K562 (cell line): ENCODE data around the gene KMT5C. TPM values are rescaled to one million over a fixed set of nuclear protein-coding genes. Genes with fewer than 3 reads are reported as not detected.

ENCODE experiments used
- CBX3 ChIP-seq, 2 experiments: IDR thresholded peaks; 1 replicate in 1 of 2; 2 replicates in 1 of 2; pipeline ENCODE4 v1.6.1; 2012; ENCODE audit warnings: inconsistent platforms in 2 of 2, low read length in 2 of 2, borderline replicate concordance in 1 of 2, control low read depth in 1 of 2
- CREBBP ChIP-seq: IDR thresholded peaks from one replicate; pipeline ENCODE4 v1.6.1; 2012; ENCODE audit warnings: low read depth, mild to moderate bottlenecking, control low read depth, inconsistent platforms, low read length
- E2F1 ChIP-seq: sonication (generic); formaldehyde crosslinking; IDR thresholded peaks from 2 replicates; pipeline ENCODE4 v1.8.1; 2023; ENCODE audit warnings: mild to moderate bottlenecking, missing genetic modification reagents, moderate library complexity
- EP400 ChIP-seq: fragments of 450-650 bp; IDR thresholded peaks from 2 replicates; pipeline ENCODE4 v1.6.1; 2017; ENCODE audit warnings: antibody characterized with exemption, mild to moderate bottlenecking, moderate library complexity
- FOSL1 ChIP-seq: fragments of 200-800 bp; sonication (Bioruptor generic); conservative IDR thresholded peaks from 2 replicates; pipeline ENCODE4 v1.6.1; 2016; ENCODE audit warnings: missing genetic modification characterization, missing compliant biosample characterization
- MAFF ChIP-seq: IDR thresholded peaks from 2 replicates; pipeline ENCODE4 v1.6.1; 2012; ENCODE audit warnings: low read length, improper control_type of control experiment
- MAFK ChIP-seq: IDR thresholded peaks from 2 replicates; pipeline ENCODE4 v1.6.1; 2011; ENCODE audit warnings: low read length, improper control_type of control experiment
- MECOM ChIP-seq: fragments of 250-450 bp; sonication (Bioruptor Pico); IDR thresholded peaks from 2 replicates; pipeline ENCODE4 v1.8.0; 2022; ENCODE audit warnings: inconsistent platforms
- MYC ChIP-seq, 2 experiments: fragments of 250-450 bp in 1 of 2; sonication (Bioruptor Pico) in 1 of 2; IDR thresholded peaks; 2 replicates each; pipeline versions ENCODE4 v1.5.1 to v1.6.1; 2012 to 2021; ENCODE audit warnings: low read depth in 2 of 2, borderline replicate concordance in 1 of 2, improper control_type of control experiment in 1 of 2, low read length in 1 of 2, mild to moderate bottlenecking in 1 of 2, moderate library complexity in 1 of 2
- PCBP1 ChIP-seq: fragments of 200-400 bp; formaldehyde crosslinking; IDR thresholded peaks from 2 replicates; pipeline ENCODE4 v1.6.1; 2018; ENCODE audit warnings: mild to moderate bottlenecking, low read depth, low read length; ENCODE audit not compliant: poor library complexity, severe bottlenecking
- POLR2AphosphoS5 ChIP-seq: IDR thresholded peaks from 2 replicates; pipeline ENCODE4 v1.6.1; 2011; ENCODE audit warnings: mild to moderate bottlenecking, low read depth, low read length, moderate library complexity; ENCODE audit not compliant: control insufficient read depth, insufficient read depth
- RBM22 ChIP-seq: fragments of 200-400 bp; formaldehyde crosslinking; IDR thresholded peaks from 2 replicates; pipeline ENCODE4 v1.6.1; 2018; ENCODE audit warnings: low read length, low read depth; ENCODE audit not compliant: poor library complexity, severe bottlenecking
- RNF219 ChIP-seq: fragments of 250-450 bp; sonication (Bioruptor Pico); IDR thresholded peaks from 2 replicates; pipeline ENCODE4 v1.5.0; 2022; ENCODE audit warnings: mild to moderate bottlenecking
- THAP12 ChIP-seq: fragments of 250-450 bp; sonication (Bioruptor Pico); IDR thresholded peaks from 2 replicates; pipeline ENCODE4 v1.9.0; 2021; ENCODE audit warnings: mild to moderate bottlenecking, inconsistent platforms
- ZBTB43 ChIP-seq: sonication (generic); formaldehyde crosslinking; IDR thresholded peaks from 2 replicates; pipeline ENCODE4 v1.8.0; 2023; ENCODE audit warnings: mild to moderate bottlenecking, missing genetic modification reagents
- ZNF395 ChIP-seq: fragments of 200-800 bp; sonication (Bioruptor generic); IDR thresholded peaks from 2 replicates; pipeline ENCODE4 v1.6.1; 2017; ENCODE audit warnings: missing genetic modification characterization, missing compliant biosample characterization
- polyA plus RNA-seq, 8 experiments: library from polyadenylated mRNA; depleted of rRNA in 4 of 8; stranded (reverse) in 5 of 8; unstranded in 3 of 8; fragments of >200 nt; fragmentation: Nextera tagmentation in 2 of 8; fragmentation: Illumina TruSeq in 1 of 8; extraction: Ambion mirVana in 2 of 8; extraction: Trizol in 1 of 8; gene quantifications; 2 replicates each; pipeline versions ENCODE4 v1.2.1 to v1.2.3, GENCODE V29; 2011 to 2014; ENCODE audit warnings: inconsistent platforms in 1 of 8, missing spikeins in 1 of 8
- total RNA-seq, 7 experiments: library from RNA; depleted of rRNA in 6 of 7; stranded (reverse); fragments of >200 nt in 6 of 7; fragmentation: Illumina TruSeq in 2 of 7; extraction: Trizol in 2 of 7; gene quantifications; 2 replicates each; pipeline versions ENCODE4 v1.2.1 to v1.2.3, GENCODE V29; 2011 to 2021; ENCODE audit warnings: low replicate concordance in 1 of 7

The KMT5C gene
- total and polyA plus RNA-seq, 9 of the 15 experiments (the other 6 are each of a cell fraction or from before 2014, with no cell fraction given), result 0.15 to 53.5 (median 16.6) TPM

- TF ChIP-seq CREBBP (no peak), RNF219 (CRISPR knock-in tag) (0 out of 2 replicates have a peak, but pooled peaks have one; percentile 57), ZNF395 (CRISPR knock-in tag) (no peak; the same call in 1 of the 2 replicates), E2F1 (CRISPR knock-in tag) (0 out of 2 replicates have a peak, but pooled peaks have one; percentile 48), POLR2AphosphoS5 (peak; percentile 22; the same call in 1 of the 2 replicates), MAFF (no peak), ZBTB43 (CRISPR knock-in tag) (no peak), PCBP1 (no peak), THAP12 (CRISPR knock-in tag) (0 out of 2 replicates have a peak, but pooled peaks have one; percentile 6), MECOM (CRISPR knock-in tag) (no peak), EP400 (peak; percentile 45), MYC (IDR thresholded peaks at IDR 0.05; ENCODE audit: low read depth, low read length) (peak; percentile 30; the same call in 1 of the 2 replicates), MYC (CRISPR knock-in tag; IDR thresholded peaks at IDR 0.05; ENCODE audit: borderline replicate concordance, low read depth) (0 out of 2 replicates have a peak, but pooled peaks have one; percentile 60), MAFK (0 out of 2 replicates have a peak, but pooled peaks have one; percentile 12), FOSL1 (tag) (peak; percentile 30; the same call in 1 of the 2 replicates), CBX3 (IDR thresholded peaks at IDR 0.05; ENCODE audit: borderline replicate concordance in 1 of 2, low read length in 2 of 2) (peak in 1 of 2 experiments; percentile 41; a peak in 1 of 3 replicates), RBM22 (no peak)
Observed at GRCh38 chr19:55384920-55385723, 45.4 kb downstream of the KMT5C start (continued).
